Adrenal gland (tissue), 12 donors: ENCODE measurements around the gene KRTAP10-10. TPM values are rescaled to one million over a fixed set of nuclear protein-coding genes. Genes with fewer than 3 reads are reported as not detected.

ENCODE experiments used
- DNase-seq, 7 donors: peaks; one replicate each; pipeline ENCODE4 v3.0.0-alpha.2; 2019 to 2020
- H3K27ac ChIP-seq, 5 donors: fragments of 200-600 bp; sonication (generic) in 4 of 5; 1 replicate in 3 of 5; 2 replicates in 2 of 5; pipeline versions ENCODE4 v1.5.1 to v1.8.0; 2016 to 2020; ENCODE audit warnings: mild to moderate bottlenecking in 1 of 5
- H3K27me3 ChIP-seq: fragments of 200-600 bp; 2 replicates; pipeline ENCODE4 v1.8.0; 2021
- H3K36me3 ChIP-seq, 2 donors: fragments of 200-600 bp; replicated peaks in 1 of 2; 1 replicate in 1 of 2; 2 replicates in 1 of 2; pipeline versions ENCODE4 v1.5.1 to v1.8.0; 2018 to 2022
- H3K4me1 ChIP-seq, 2 donors: fragments of 200-600 bp; replicated peaks in 1 of 2; 1 replicate in 1 of 2; 2 replicates in 1 of 2; pipeline versions ENCODE4 v1.5.1 to v1.8.0; 2018 to 2021
- H3K4me3 ChIP-seq, 4 donors: fragments of 200-600 bp; sonication (generic) in 3 of 4; one replicate each; pipeline ENCODE4 v1.5.1; 2016 to 2018
- H3K9me3 ChIP-seq, 3 donors: fragments of 200-600 bp; sonication (generic) in 1 of 3; replicated peaks in 1 of 3; 1 replicate in 2 of 3; 2 replicates in 1 of 3; pipeline versions ENCODE4 v1.5.1 to v1.8.0; 2016 to 2021
- POLR2A ChIP-seq, 2 donors: fragments of 450-650 bp; IDR thresholded peaks; one replicate each; pipeline ENCODE4 v1.6.1; 2017; ENCODE audit warnings: antibody characterized with exemption in 2 of 2, mild to moderate bottlenecking in 2 of 2, moderate library complexity in 1 of 2
- WGBS, 4 donors: extraction: QIAGEN DNeasy Blood & Tissue Kit in 2 of 4; methylation state at CpG; one replicate each; pipeline versions ENCODE4 v1.1.5 to v1.1.7; 2013 to 2017; 5-methylcytosine and 5-hydroxymethylcytosine counted together
- intact Hi-C, 2 donors: fragments of 100-400 bp; cut with DNase I; formaldehyde crosslinking; loops; one replicate each; pipeline versions ENCODE4 v1.14.1 to v1.15.0; 2022 to 2023
- polyA plus RNA-seq, 3 donors: library from polyadenylated mRNA; stranded (reverse); fragments of 200-250 nt in 2 of 3; fragments of 350-450 nt in 1 of 3; fragmentation: Illumina TruSeq in 1 of 3; extraction: RNeasy Lipid Tissue Mini Kit (QIAGEN cat#74804) in 1 of 3; gene quantifications; one replicate each; pipeline ENCODE4 v1.2.3, GENCODE V29; 2013 to 2014
- total RNA-seq, 9 donors: library from RNA; depleted of rRNA in 4 of 9; stranded (reverse); fragments of >200 nt in 4 of 9; fragments of 120-200 nt in 1 of 9; fragmentation: NEBNext Ultra II Directional in 1 of 9; extraction: Animal tissue kit (Norgen Biotek cat#: 25700) in 1 of 9; gene quantifications; one replicate each; pipeline versions ENCODE4 v1.1.0 to v1.2.4, GENCODE V29; 2013 to 2023
- TF ChIP-seq, protein P1 (sequence below), 6 experiments: fragments of 450-650 bp in 4 of 6; fragments of 200-600 bp in 2 of 6; sonication (generic) in 1 of 6; IDR thresholded peaks; 1 replicate in 5 of 6; 2 replicates in 1 of 6; pipeline versions ENCODE4 v1.5.1 to v1.8.0; 2016 to 2021; ENCODE audit warnings: antibody characterized with exemption in 6 of 6, mild to moderate bottlenecking in 2 of 6, moderate library complexity in 1 of 6
- donor health status: healthy with polysubstance abuse.
- donor health status: Bipolar disorder and iron deficiency.
- donor health status: DM: yes; HTN: yes; CAD: no.
- donor health status: DM: no; HTN: no; CAD: no.
- donor health status: DM: no; HTN: no; CAD: no.
- donor health status: DM: yes; HTN: yes; CAD: no.

KRTAP10-10 gene
- total and polyA plus RNA-seq, 12 donors: not detected

GRCh38 chr21:44647222-44647552 is 10.0 kb downstream of the KRTAP10-10 start:
- TF ChIP-seq, protein P1, sequence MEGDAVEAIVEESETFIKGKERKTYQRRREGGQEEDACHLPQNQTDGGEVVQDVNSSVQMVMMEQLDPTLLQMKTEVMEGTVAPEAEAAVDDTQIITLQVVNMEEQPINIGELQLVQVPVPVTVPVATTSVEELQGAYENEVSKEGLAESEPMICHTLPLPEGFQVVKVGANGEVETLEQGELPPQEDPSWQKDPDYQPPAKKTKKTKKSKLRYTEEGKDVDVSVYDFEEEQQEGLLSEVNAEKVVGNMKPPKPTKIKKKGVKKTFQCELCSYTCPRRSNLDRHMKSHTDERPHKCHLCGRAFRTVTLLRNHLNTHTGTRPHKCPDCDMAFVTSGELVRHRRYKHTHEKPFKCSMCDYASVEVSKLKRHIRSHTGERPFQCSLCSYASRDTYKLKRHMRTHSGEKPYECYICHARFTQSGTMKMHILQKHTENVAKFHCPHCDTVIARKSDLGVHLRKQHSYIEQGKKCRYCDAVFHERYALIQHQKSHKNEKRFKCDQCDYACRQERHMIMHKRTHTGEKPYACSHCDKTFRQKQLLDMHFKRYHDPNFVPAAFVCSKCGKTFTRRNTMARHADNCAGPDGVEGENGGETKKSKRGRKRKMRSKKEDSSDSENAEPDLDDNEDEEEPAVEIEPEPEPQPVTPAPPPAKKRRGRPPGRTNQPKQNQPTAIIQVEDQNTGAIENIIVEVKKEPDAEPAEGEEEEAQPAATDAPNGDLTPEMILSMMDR (IDR thresholded peaks at IDR 0.05): no peak
- TF ChIP-seq POLR2A (IDR thresholded peaks at IDR 0.05): no peak
- Histone ChIP-seq H3K27me3 (no peaks in the 10 kb centered on the region), H3K27ac (no peak overlapping the region), H3K4me3 (no peak overlapping the region), H3K4me1 (no peaks in the 10 kb centered on the region), H3K36me3 (no peaks in the 10 kb centered on the region), H3K9me3 (no peaks in the 10 kb centered on the region)
- 60 to 81% (median 72%) methylated on average over 8 of the region's 8 CpGs for WGBS, 4 donors
- peak in 1 of 7 donors; percentile 3 for DNase-seq
- intact Hi-C loops: no loop called here

DNA sequence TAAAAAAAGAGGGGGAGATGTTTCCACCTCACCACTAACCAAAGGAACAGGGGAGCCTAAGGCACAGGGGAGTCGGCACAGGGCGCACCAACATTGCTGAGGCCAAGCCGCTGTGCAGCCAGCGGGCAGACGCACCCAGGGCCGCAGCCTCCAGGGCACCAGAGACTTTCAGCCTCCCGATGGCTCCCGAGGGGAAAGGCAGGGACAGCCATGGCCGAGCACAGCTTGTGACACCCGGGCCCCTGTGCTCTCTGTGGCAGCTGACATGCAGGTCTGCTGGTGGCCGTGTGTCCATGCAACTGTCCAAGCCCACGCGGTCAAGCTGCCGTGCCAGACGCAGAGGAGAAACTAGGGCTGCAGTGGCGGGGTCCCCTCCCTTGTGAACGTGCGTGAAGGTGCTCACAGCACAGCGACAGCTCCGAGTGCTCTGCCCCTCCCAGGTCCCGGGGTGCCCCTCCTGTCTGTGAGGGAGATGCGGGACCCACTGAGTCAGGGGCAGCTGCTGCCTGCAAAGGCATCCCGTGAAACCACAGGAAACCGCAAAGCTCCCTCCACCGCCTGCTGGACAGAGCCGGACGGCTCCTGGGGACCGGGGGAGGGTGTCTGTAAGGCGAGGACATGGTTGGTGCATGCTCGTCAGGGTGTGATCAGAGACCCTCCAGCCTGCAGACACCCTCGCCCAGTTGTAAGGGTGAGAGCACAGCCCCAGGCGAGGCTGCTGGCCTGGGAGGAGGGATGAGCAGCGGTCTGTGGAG is 11.6 kb downstream of the KRTAP10-10 start:
- TF ChIP-seq, protein P1 (IDR thresholded peaks at IDR 0.05): no peak
- no peak for TF ChIP-seq POLR2A (IDR thresholded peaks at IDR 0.05)
- Histone ChIP-seq H3K4me1 (no peaks in the 10 kb centered on the region), H3K27ac (no peak overlapping the region), H3K9me3 (no peaks in the 10 kb centered on the region), H3K27me3 (no peaks in the 10 kb centered on the region), H3K36me3 (no peaks in the 10 kb centered on the region), H3K4me3 (no peak overlapping the region)
- DNase-seq: no peak
- 75 to 87% (median 81%) methylated on average over 6 to 33 of the region's 33 CpGs for WGBS, 4 donors
- intact Hi-C loops: no loop called here

DNA sequence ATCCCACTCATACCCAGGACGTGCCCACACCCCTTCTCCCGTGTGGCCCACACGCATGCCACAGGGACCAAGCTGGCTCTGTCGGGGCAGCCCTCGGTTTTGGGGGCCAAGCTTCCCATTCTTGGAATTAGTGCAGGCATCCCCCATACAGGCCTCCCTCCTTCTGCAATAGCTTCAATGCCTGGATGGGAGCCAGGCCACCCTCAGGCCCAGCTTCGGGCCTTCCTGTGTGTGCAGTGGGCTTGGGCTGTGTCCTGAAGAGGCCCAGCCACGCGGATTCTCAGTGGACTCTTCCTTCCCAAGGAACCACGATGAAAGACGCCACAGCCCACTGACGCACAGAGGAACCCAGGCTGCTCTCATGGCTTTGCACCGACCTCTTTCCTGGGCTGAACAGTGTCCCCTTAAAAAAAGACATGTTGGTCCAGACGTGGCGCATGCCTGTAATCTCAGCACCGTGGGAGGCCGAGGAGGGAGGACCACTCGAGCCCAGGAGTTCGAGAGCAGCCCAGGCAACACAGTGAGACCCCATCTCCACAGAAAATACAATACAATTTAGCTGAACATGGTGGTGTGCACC is 12.5 kb downstream of the KRTAP10-10 start:
- H3K4me3 ChIP-seq: no peak overlapping the region
- H3K36me3 ChIP-seq: no peaks in the 10 kb centered on the region
- intact Hi-C loops: no loop called here
- H3K27me3 ChIP-seq: no peaks in the 10 kb centered on the region
- no peak overlapping the region for H3K27ac ChIP-seq
- WGBS, 4 donors: 81 to 93% (median 86%) methylated on average over 8 to 18 of the region's 18 CpGs
- peak in 1 of 7 donors; percentile 6 for DNase-seq
- TF ChIP-seq, protein P1 (IDR thresholded peaks at IDR 0.05): no peak
- no peak for TF ChIP-seq POLR2A (IDR thresholded peaks at IDR 0.05)
- no peaks in the 10 kb centered on the region for H3K9me3 ChIP-seq
- no peaks in the 10 kb centered on the region for H3K4me1 ChIP-seq

GRCh38 chr21:44650265-44650972 is 13.3 kb downstream of the KRTAP10-10 start:
- no peaks in the 10 kb centered on the region for H3K36me3 ChIP-seq
- no peak for DNase-seq
- intact Hi-C loops: no loop called here
- no peaks in the 10 kb centered on the region for H3K27me3 ChIP-seq
- 84 to 88% (median 86%) methylated on average over 14 to 20 of the region's 20 CpGs for WGBS, 4 donors
- no peak overlapping the region for H3K4me3 ChIP-seq
- no peaks in the 10 kb centered on the region for H3K9me3 ChIP-seq
- no peaks in the 10 kb centered on the region for H3K4me1 ChIP-seq
- no peak overlapping the region for H3K27ac ChIP-seq
- no peak for TF ChIP-seq POLR2A (IDR thresholded peaks at IDR 0.05)
- TF ChIP-seq, protein P1 (IDR thresholded peaks at IDR 0.05): no peak
